Adrenal gland (tissue), 5 donors: ENCODE measurements around the gene RUVBL1.

Experiments used
- CTCF ChIP-seq, 6 experiments: fragments of 450-650 bp in 4 of 6; fragments of 200-600 bp in 2 of 6; sonication (generic) in 1 of 6; IDR thresholded peaks; 1 replicate in 5 of 6; 2 replicates in 1 of 6; pipeline versions ENCODE4 v1.5.1 to v1.8.0; 2016 to 2021; ENCODE audit warnings: antibody characterized with exemption in 6 of 6, mild to moderate bottlenecking in 2 of 6, moderate library complexity in 1 of 6
- POLR2A ChIP-seq, 2 donors: fragments of 450-650 bp; IDR thresholded peaks; one replicate each; pipeline ENCODE4 v1.6.1; 2017; ENCODE audit warnings: antibody characterized with exemption in 2 of 2, mild to moderate bottlenecking in 2 of 2, moderate library complexity in 1 of 2
- donor health status: DM: no; HTN: no; CAD: no.

GRCh38 chr3:128149650-128150049, 26.0 kb upstream of the RUVBL1 start:
- TF ChIP-seq CTCF (IDR thresholded peaks at IDR 0.05) (no peak), POLR2A (IDR thresholded peaks at IDR 0.05) (no peak)
